ENCODE measurements around the gene FTH1. TPM values are rescaled to one million over a fixed set of nuclear protein-coding genes. Genes with fewer than 3 reads are reported as not detected.

FTH1 gene
- total RNA-seq, 2 experiments from 2014 or later: 915 to 922 TPM

DNA sequence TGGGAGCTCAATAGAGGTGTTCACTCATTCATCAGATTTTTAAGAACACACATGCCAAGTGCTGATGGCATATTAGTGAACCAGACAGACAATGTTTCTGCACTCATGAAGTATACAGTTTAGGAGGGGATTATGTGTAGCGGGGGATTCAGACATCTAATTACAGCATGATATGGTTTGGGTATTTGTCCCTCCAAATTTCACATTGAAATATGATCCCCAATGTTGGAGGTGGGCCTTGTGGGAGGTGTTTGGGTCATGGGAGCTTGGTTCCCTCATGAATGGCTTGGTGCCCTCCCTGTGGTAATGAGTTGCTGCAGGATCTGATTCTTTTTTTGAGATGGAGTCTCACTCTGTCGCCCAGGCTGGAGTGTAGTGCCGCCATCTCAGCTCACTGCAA is 41.2 kb downstream of the FTH1 start:
- no peaks in the 10 kb centered on the region for H3K9me3 Mint-ChIP-seq
- no peaks in the 10 kb centered on the region for H3K4me1 Mint-ChIP-seq (ENCODE audit: low read depth)
- peaks cover 7% of the 10 kb centered on the region for H3K27me3 Mint-ChIP-seq
- intact Hi-C loops (cut with micrococcal nuclease): no loop called here
- no peak overlapping the region for H3K27ac Mint-ChIP-seq
- no peaks in the 10 kb centered on the region for H3K36me3 Mint-ChIP-seq
- DNase-seq: no peak
- ChIA-PET CTCF (interaction anchor here (0.6 to 1.8 kb wide), 3 partner anchors 11 to 155 kb away, joined by 3 to 5 read pairs (median 4); no protein-coding TSS in a partner anchor), POLR2A (no interaction called here)
- H3K4me3 Mint-ChIP-seq: no peak overlapping the region

DNA sequence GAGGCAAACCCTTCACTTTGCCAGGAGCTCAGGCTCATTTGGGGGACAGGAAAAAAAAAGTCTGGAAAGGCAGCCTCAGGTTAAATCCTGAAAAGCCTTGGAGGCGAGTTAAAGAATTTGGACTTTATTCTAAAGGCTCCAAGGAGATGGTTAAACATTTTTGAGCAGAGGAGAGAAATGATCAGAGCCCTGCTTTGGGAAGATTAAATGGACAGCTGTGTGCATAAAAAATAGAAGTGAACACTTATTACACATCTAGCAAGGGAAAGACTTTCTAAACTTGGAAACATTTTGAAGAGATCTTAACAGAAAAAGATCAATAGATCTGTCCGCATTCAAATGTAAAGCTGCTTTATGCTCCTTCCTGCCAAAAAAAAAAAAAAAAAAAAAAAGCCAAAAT is 41.7 kb downstream of the FTH1 start:
- H3K27ac Mint-ChIP-seq: no peak overlapping the region
- intact Hi-C loops (cut with micrococcal nuclease): no loop called here
- H3K27me3 Mint-ChIP-seq: peaks cover 8% of the 10 kb centered on the region
- no peak overlapping the region for H3K4me3 Mint-ChIP-seq
- no peaks in the 10 kb centered on the region for H3K36me3 Mint-ChIP-seq
- no peaks in the 10 kb centered on the region for H3K4me1 Mint-ChIP-seq (ENCODE audit: low read depth)
- POLR2A ChIA-PET: no interaction called here
- CTCF ChIA-PET: interaction anchor here (0.6 to 2.0 kb wide), 4 partner anchors 11 to 156 kb away, joined by 3 to 9 read pairs (median 4); no protein-coding TSS in a partner anchor
- no peaks in the 10 kb centered on the region for H3K9me3 Mint-ChIP-seq
- DNase-seq: no peak

GRCh38 chr11:61924064-61924455 is 43.4 kb downstream of the FTH1 start:
- Mint-ChIP-seq H3K4me1 (ENCODE audit: low read depth) (no peaks in the 10 kb centered on the region), H3K36me3 (no peaks in the 10 kb centered on the region), H3K9me3 (no peaks in the 10 kb centered on the region), H3K4me3 (no peak overlapping the region), H3K27me3 (peaks cover 19% of the 10 kb centered on the region), H3K27ac (no peak overlapping the region)
- DNase-seq: no peak
- intact Hi-C loops (cut with micrococcal nuclease): no loop called here
- POLR2A ChIA-PET: interaction anchor here (0.6 kb wide), 1 partner anchor 374 kb away, joined by 3 read pairs; no protein-coding TSS in a partner anchor
- CTCF ChIA-PET: interaction anchor here (1.0 to 2.0 kb wide), 3 partner anchors 25 to 184 kb away, joined by 3 to 9 read pairs (median 7); no protein-coding TSS in a partner anchor

GRCh38 chr11:61923166-61924063 is 44.0 kb downstream of the FTH1 start:
- no peaks in the 10 kb centered on the region for H3K4me1 Mint-ChIP-seq (ENCODE audit: low read depth)
- H3K4me3 Mint-ChIP-seq: no peak overlapping the region
- CTCF ChIA-PET: interaction anchor here (1.0 to 2.0 kb wide), 2 partner anchors 25 to 53 kb away, joined by 3 to 9 read pairs; no protein-coding TSS in a partner anchor
- H3K36me3 Mint-ChIP-seq: no peaks in the 10 kb centered on the region
- intact Hi-C loops (cut with micrococcal nuclease): no loop called here
- DNase-seq: no peak
- POLR2A ChIA-PET: no interaction called here
- H3K27ac Mint-ChIP-seq: no peak overlapping the region
- H3K9me3 Mint-ChIP-seq: no peaks in the 10 kb centered on the region
- peaks cover 25% of the 10 kb centered on the region for H3K27me3 Mint-ChIP-seq

- no peak for DNase-seq
- Mint-ChIP-seq H3K4me1 (ENCODE audit: low read depth) (peaks cover 8% of the 10 kb centered on the region), H3K4me3 (no peak overlapping the region), H3K27me3 (peaks cover 34% of the 10 kb centered on the region), H3K36me3 (no peaks in the 10 kb centered on the region), H3K9me3 (no peaks in the 10 kb centered on the region), H3K27ac (no peak overlapping the region)
- CTCF ChIA-PET: no interaction called here
- POLR2A ChIA-PET: no interaction called here
- intact Hi-C loops (cut with micrococcal nuclease): no loop called here
Observed at GRCh38 chr11:61922539-61922938, 44.9 kb downstream of the FTH1 start.

DNA sequence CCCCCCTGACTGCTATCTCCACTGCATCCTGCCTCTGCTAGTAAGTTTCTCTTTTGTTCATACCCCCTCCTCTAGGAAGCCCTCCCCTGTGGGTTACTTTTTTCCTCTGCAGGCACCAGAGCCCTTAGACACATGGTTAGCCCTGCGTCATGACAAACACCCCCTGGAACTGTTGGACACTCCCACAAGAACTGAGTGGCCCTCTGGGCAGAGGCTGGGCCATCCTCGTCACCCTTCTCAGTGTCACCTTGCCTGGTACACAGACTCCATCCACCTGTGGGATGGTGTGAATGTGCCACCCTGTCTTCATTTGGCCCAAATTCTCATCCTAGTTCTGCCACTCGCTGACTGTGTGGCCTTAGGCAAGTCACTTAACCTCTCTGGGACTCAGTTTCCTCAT is 46.0 kb downstream of the FTH1 start:
- H3K9me3 Mint-ChIP-seq: no peaks in the 10 kb centered on the region
- peaks cover 9% of the 10 kb centered on the region for H3K4me1 Mint-ChIP-seq (ENCODE audit: low read depth)
- H3K27me3 Mint-ChIP-seq: peaks cover 37% of the 10 kb centered on the region
- CTCF ChIA-PET: interaction anchor here (0.7 kb wide), 1 partner anchor 187 kb away, joined by 3 read pairs; no protein-coding TSS in a partner anchor
- no peak overlapping the region for H3K27ac Mint-ChIP-seq
- H3K36me3 Mint-ChIP-seq: no peaks in the 10 kb centered on the region
- POLR2A ChIA-PET: no interaction called here
- intact Hi-C loops (cut with micrococcal nuclease): no loop called here
- no peak for DNase-seq
- no peak overlapping the region for H3K4me3 Mint-ChIP-seq

GRCh38 chr11:61919705-61920631 is 47.5 kb downstream of the FTH1 start:
- no peaks in the 10 kb centered on the region for H3K36me3 Mint-ChIP-seq
- intact Hi-C loops (cut with micrococcal nuclease): no loop called here
- no peaks in the 10 kb centered on the region for H3K9me3 Mint-ChIP-seq
- no peak overlapping the region for H3K27ac Mint-ChIP-seq
- peaks cover 9% of the 10 kb centered on the region for H3K4me1 Mint-ChIP-seq (ENCODE audit: low read depth)
- ChIA-PET POLR2A (no interaction called here), CTCF (interaction anchor here (1.6 kb wide), 1 partner anchor 21 kb away, joined by 5 read pairs; no protein-coding TSS in a partner anchor)
- no peak overlapping the region for H3K4me3 Mint-ChIP-seq
- H3K27me3 Mint-ChIP-seq: peaks cover 45% of the 10 kb centered on the region
- no peak for DNase-seq

DNA sequence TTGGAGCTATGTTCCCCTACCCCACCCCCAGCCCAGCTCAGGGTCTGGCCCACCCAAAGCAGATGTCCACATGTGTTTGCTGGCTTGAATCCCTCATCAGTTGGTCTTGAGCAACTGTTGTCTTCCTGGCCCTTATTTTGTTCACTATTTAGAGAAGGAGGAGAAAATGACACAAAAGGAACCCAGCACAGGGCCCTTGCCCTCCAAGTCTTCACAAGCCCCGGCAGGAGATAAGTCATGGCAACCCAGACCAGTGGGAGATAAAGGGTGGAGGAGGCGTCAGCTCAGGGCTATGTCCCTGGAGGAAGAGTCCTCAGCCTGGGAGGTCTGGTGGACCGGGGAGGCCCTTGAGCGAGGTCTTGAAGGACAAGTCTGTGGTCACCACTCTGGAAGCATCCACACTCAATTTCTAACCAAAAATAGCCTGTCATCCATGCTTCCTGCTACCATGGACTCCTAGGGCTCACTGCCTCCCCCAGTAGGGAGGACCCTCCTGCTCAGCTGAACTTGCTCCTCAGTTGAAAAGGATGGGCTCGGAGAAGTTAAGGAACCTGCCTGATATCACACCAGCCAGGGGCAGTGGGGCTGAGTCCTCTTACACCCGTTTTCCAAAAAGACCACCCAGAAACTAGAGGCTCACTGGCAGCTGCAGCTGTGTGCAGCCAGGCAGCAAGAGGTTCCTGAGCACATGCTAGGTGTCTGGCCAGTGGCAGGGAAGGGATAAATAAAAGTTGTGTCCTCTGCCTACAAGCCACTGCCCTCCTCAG is 48.3 kb downstream of the FTH1 start:
- no peak overlapping the region for H3K4me3 Mint-ChIP-seq
- intact Hi-C loops (cut with micrococcal nuclease): no loop called here
- DNase-seq: no peak
- H3K27ac Mint-ChIP-seq: no peak overlapping the region
- POLR2A ChIA-PET: no interaction called here
- peaks cover 48% of the 10 kb centered on the region for H3K27me3 Mint-ChIP-seq
- no peaks in the 10 kb centered on the region for H3K9me3 Mint-ChIP-seq
- peaks cover 9% of the 10 kb centered on the region for H3K4me1 Mint-ChIP-seq (ENCODE audit: low read depth)
- no peaks in the 10 kb centered on the region for H3K36me3 Mint-ChIP-seq
- CTCF ChIA-PET: interaction anchor here (1.0 to 1.6 kb wide), 2 partner anchors 20 to 21 kb away, joined by 3 to 5 read pairs; no protein-coding TSS in a partner anchor

DNA sequence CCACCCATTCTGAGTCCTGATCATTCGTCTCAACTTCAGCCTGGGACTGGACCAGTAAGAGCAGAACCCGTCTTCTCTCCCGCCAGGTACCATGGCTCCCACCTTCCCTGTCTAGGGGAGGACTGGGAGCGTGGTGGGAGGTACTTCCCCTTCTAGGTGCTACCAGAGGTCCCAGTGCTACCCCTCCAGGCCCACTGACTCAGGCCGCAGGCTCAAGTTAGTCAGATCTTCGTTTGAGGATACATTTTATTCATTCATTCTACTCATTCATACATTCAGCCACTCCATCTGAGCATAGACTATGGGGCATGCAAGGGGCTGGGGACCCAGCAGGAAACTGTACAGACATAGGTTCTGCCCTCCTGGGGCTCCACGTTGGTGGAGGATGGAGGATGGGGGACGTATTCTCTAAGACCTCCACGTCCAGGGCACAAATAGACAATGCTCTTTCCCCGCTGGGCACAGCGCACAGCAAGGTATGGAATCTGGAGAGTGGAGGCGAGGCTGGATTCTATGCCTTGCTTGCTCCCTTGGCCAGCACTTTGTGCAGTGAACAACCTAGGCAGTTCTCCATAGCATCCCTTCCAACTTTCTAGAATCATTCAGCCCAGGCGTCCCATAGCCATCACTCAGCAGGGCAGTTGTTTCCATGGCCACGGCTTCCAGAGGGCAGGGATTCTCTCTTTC is 49.0 kb downstream of the FTH1 start:
- no peak overlapping the region for H3K27ac Mint-ChIP-seq
- no peaks in the 10 kb centered on the region for H3K9me3 Mint-ChIP-seq
- H3K36me3 Mint-ChIP-seq: no peaks in the 10 kb centered on the region
- CTCF ChIA-PET: interaction anchor here (1.0 to 3.9 kb wide), 2 partner anchors 19 to 21 kb away, joined by 3 to 23 read pairs; no protein-coding TSS in a partner anchor
- intact Hi-C loops (cut with micrococcal nuclease): no loop called here
- H3K4me3 Mint-ChIP-seq: peak overlapping the region; percentile 67
- peaks cover 9% of the 10 kb centered on the region for H3K4me1 Mint-ChIP-seq (ENCODE audit: low read depth)
- peaks cover 50% of the 10 kb centered on the region for H3K27me3 Mint-ChIP-seq
- POLR2A ChIA-PET: no interaction called here
- no peak for DNase-seq

DNA sequence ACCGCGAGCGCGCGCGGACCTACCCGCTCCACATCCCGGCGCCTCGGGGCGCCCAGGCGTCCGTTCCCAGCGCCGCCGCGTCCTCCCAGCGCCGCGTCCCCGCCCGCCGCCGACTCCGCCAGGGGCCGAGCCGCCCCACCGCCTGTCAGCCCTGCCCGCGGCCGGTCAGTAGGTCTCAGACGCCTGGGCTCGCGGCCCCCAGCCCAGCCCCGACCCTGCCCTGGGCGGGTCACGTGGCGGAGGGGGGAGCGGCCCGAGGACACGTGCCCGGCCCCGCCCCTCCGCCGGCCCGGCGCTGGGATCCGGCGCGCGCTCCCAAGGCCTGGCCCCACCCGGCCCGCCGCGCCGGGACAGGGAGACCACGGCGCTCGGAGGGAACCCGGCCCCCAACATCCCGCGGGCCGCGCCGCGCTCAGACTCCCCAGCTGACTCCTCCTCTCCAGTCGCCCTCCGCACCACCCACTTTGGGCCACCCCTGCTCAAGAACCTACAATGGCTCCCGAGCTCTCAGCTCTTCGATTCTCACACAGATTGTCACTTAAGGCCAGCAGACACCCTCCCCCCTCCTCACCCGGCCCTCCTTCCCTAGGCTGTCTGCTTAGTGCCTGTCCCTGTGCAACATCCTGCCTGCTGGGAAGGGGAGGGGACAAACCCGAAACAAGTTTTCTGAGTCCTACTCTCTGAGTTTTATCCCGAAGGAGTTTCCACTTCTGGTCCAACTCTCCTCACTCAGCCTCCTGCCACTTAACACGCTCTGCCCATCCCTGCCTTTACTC is 49.9 kb downstream of the FTH1 start, which contains the start of gene RAB3IL1:
TSS of gene RAB3IL1 (minus strand) at position 233 of the 776 bp plus-strand sequence. CDS start at position 34, 199 bp downstream.
- H3K27ac Mint-ChIP-seq: no peak within 1 kb of the TSS
- H3K36me3 Mint-ChIP-seq: no peaks in the 10 kb centered on the region
- DNase-seq: no peak
- intact Hi-C loops (cut with micrococcal nuclease): no loop called here
- H3K4me3 Mint-ChIP-seq: peak within 1 kb of the TSS; percentile 67
- CTCF ChIA-PET: interaction anchor here (3.9 kb wide), 1 partner anchor 18 kb away, joined by 23 read pairs; no protein-coding TSS in a partner anchor
- no peaks in the 10 kb centered on the region for H3K9me3 Mint-ChIP-seq
- POLR2A ChIA-PET: no interaction called here
- H3K27me3 Mint-ChIP-seq: peaks cover 48% of the 10 kb centered on the region
- peaks cover 9% of the 10 kb centered on the region for H3K4me1 Mint-ChIP-seq (ENCODE audit: low read depth)

Data from activated CD4-positive, alpha-beta memory T cell treated with anti-CD3 and anti-CD28 coated beads for 36 hours (primary cell).